Measurements from ENCODE around the gene PFN1.

GRCh38 chr17:4900231-4901107 is 47.9 kb downstream of the PFN1 start:
- TF ChIP-seq EZH2phosphoT487 (IDR thresholded peaks at IDR 0.05; ENCODE audit: borderline replicate concordance, low read length) (no peak), CTCF (IDR thresholded peaks at IDR 0.05; ENCODE audit: low read depth, low read length, poor library complexity, severe bottlenecking) (no peak)

Data from DOHH2 (cell line).